ENCODE results near the gene MOB1B. TPM values are rescaled to one million over a fixed set of nuclear protein-coding genes. Genes with fewer than 3 reads are reported as not detected.

MOB1B gene
- total and polyA plus RNA-seq, 3 donors from 2014 or later = 8.9 to 16.4 (median 15.0) TPM

DNA sequence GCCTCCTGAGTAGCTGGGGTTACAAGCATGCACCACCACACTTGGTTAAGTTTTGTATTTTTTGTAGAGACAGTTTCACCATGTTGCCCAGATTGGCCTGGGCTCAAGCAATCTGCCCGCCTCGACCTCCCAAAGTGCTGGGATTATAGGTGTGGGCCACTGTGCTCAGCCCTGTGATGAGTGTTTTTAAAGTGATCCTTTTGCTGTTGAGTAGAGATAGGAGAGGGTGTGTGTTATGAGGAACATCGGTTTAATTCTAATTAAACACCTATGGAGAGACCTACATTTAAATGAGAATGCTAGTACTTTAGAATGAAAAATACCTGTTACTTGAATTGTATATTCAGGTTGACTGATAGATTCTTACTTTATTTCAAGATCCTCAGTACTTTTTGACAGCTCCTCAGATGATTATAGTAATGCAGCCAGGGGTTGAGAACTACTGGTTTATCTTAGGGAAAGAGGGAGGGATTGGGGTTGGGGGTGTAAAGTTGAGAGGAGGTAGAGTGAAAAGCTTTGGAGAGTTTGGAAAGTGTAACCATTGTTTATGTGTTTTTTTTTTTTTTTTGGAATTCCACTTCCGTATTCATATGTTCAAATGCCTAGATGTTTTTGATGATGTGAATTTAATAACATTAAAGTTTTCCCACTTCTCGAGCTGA lies 54.5 kb downstream of the MOB1B start:
- intact Hi-C loops (cut with DNase I; ENCODE audit: low total_unique reads) = no loop called here
- TF ChIP-seq POLR2A (IDR thresholded peaks at IDR 0.05) = no peak
- no peak for TF ChIP-seq CTCF (IDR thresholded peaks at IDR 0.05)
- 84 to 85% methylated on average over 5 of the region's 5 CpGs for WGBS, 2 donors
- no peak for DNase-seq
- H3K4me1 ChIP-seq = no peaks in the 10 kb centered on the region
- no peaks in the 10 kb centered on the region for H3K36me3 ChIP-seq (ENCODE audit: low read depth, missing control alignments)
- no peak overlapping the region for H3K27ac ChIP-seq
- H3K9me3 ChIP-seq = no peaks in the 10 kb centered on the region
- no peaks in the 10 kb centered on the region for H3K27me3 ChIP-seq
- no peak overlapping the region for H3K4me3 ChIP-seq

- H3K4me3 ChIP-seq = no peak overlapping the region
- no peaks in the 10 kb centered on the region for H3K27me3 ChIP-seq
- no peak for DNase-seq
- no peaks in the 10 kb centered on the region for H3K9me3 ChIP-seq
- no peaks in the 10 kb centered on the region for H3K36me3 ChIP-seq (ENCODE audit: low read depth, missing control alignments)
- intact Hi-C loops (cut with DNase I; ENCODE audit: low total_unique reads) = no loop called here
- WGBS, 2 donors = 88 to 97% methylated on average over 3 of the region's 3 CpGs
- no peak for TF ChIP-seq POLR2A (IDR thresholded peaks at IDR 0.05)
- no peak for TF ChIP-seq CTCF (IDR thresholded peaks at IDR 0.05)
- H3K4me1 ChIP-seq = no peaks in the 10 kb centered on the region
- no peak overlapping the region for H3K27ac ChIP-seq
These were observed 56.5 kb downstream of the MOB1B start for GRCh38 chr4:70958681-70959080.

DNA sequence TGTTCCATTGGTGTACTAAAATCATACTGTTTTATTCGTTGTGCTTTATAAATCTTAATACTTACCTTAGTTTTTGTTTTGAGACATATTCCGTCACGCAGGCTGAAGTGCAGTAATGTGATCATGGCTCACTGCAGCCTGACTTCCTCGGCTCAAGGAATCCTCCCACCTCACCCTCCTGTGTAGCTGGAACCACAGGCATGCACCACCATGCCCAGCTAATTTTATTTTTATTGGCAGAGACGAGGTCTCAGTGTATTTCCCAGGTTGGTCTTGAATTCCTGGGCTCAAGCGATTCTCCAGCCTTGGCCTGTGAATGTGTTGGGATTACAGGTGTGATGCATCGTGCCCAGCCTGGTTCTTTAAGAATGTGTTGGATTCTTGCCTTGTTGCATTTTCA lies 66.9 kb downstream of the MOB1B start:
- H3K27me3 ChIP-seq = no peaks in the 10 kb centered on the region
- no peaks in the 10 kb centered on the region for H3K36me3 ChIP-seq (ENCODE audit: low read depth, missing control alignments)
- no peak for DNase-seq
- H3K9me3 ChIP-seq = no peaks in the 10 kb centered on the region
- no peak overlapping the region for H3K4me3 ChIP-seq
- 86 to 88% methylated on average over 7 of the region's 7 CpGs for WGBS, 2 donors
- H3K4me1 ChIP-seq = no peaks in the 10 kb centered on the region
- no peak for TF ChIP-seq CTCF (IDR thresholded peaks at IDR 0.05)
- no peak for TF ChIP-seq POLR2A (IDR thresholded peaks at IDR 0.05)
- H3K27ac ChIP-seq = no peak overlapping the region
- intact Hi-C loops (cut with DNase I; ENCODE audit: low total_unique reads) = no loop called here

DNA sequence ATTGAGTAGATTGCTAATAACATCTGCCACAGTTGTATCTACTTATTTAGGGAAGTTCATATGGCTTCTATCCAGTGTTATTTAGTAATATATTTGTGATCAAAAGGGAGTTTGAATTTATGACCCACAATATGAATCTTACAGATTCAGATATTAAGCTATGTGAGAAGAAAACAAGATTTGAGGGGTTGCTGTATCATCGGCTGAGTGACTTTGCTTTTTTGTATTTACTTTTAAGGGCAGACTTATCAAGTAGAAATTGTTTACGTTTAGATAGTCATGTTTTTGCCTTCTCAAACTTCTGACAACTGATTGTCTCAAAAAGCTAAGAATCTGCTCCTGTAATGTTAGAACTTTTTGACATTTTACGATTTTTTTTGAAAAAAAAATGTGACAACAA lies 74.1 kb downstream of the MOB1B start:
- intact Hi-C loops (cut with DNase I; ENCODE audit: low total_unique reads) = no loop called here
- no peak for DNase-seq
- no peak for TF ChIP-seq POLR2A (IDR thresholded peaks at IDR 0.05)
- TF ChIP-seq CTCF (IDR thresholded peaks at IDR 0.05) = no peak
- Histone ChIP-seq H3K27me3 (no peaks in the 10 kb centered on the region), H3K4me1 (no peaks in the 10 kb centered on the region), H3K27ac (no peak overlapping the region), H3K9me3 (no peaks in the 10 kb centered on the region), H3K4me3 (no peak overlapping the region), H3K36me3 (ENCODE audit: low read depth, missing control alignments) (no peaks in the 10 kb centered on the region)
- WGBS, 2 donors = 89 to 95% methylated on average over 3 of the region's 3 CpGs

DNA sequence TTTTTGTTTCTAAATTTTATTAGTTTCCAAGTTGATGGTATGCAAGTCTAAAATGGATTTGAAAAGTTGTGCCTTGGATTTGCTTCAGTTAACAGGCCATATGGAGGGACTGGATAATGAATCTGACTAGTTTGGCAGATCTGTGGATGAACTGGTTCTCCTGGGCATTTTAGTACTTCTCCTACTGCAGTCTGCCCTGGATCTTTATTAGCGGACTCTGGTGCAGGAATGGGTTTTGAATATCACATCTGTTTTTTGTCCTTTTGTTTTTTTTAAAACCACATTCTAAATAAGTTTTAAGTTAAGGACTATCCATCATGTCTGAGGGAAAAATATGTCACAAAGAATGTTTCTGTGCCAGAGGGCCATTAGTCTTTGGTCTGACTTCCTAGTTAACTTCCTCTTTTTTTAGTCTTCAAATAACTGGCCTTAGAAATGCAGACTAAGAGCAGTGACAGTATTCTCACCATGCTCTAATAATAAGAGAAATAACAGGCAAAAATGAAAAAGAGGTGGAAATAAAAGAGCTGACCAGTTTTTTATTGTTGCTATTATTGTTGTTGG lies 77.4 kb downstream of the MOB1B start:
- intact Hi-C loops (cut with DNase I; ENCODE audit: low total_unique reads) = no loop called here
- H3K27ac ChIP-seq = no peak overlapping the region
- no peaks in the 10 kb centered on the region for H3K36me3 ChIP-seq (ENCODE audit: low read depth, missing control alignments)
- H3K4me1 ChIP-seq = no peaks in the 10 kb centered on the region
- H3K27me3 ChIP-seq = no peaks in the 10 kb centered on the region
- WGBS, 2 donors = 84 to 100% methylated on average over 1 of the region's 1 CpG
- H3K4me3 ChIP-seq = no peak overlapping the region
- no peak for TF ChIP-seq POLR2A (IDR thresholded peaks at IDR 0.05)
- TF ChIP-seq CTCF (IDR thresholded peaks at IDR 0.05) = no peak
- no peaks in the 10 kb centered on the region for H3K9me3 ChIP-seq
- DNase-seq = no peak
